B cell (primary cell): ENCODE results near the gene RC3H2. TPM values are rescaled to one million over a fixed set of nuclear protein-coding genes. Genes with fewer than 3 reads are reported as not detected.

Experiments used
- ATAC-seq: fragments of 200-7000 bp; cut with Tn5 transposase; one replicate; pipeline ENCODE4 v1.10.0; 2021; ENCODE audit warnings: low read depth, mild to moderate bottlenecking, moderate number of reproducible peaks, moderate library complexity
- CTCF ChIA-PET: fragments of 350-600 bp; sonication (Branson Sonifier 250); formaldehyde crosslinking; loops from one replicate; lab custom pipeline; 2021; ENCODE audit warnings: antibody characterized with exemption, inconsistent platforms; lab: Charles Lee
- POLR2A ChIA-PET: fragments of 350-600 bp; sonication (Branson Sonifier 250); formaldehyde crosslinking; loops from one replicate; lab custom pipeline; 2021; ENCODE audit warnings: antibody characterized with exemption; lab: Charles Lee
- DNase-seq: peaks from one replicate; pipeline ENCODE4 v3.0.0; 2013
- H2AFZ ChIP-seq: 2 replicates; pipeline ENCODE4 v1.6.1; 2012; ENCODE audit warnings: mild to moderate bottlenecking, low read depth, low read length; ENCODE audit not compliant: insufficient read depth, poor library complexity, severe bottlenecking
- H3K27ac ChIP-seq, 2 donors: 1 replicate in 1 of 2; 2 replicates in 1 of 2; pipeline ENCODE4 v1.5.1; 2012 to 2013; ENCODE audit warnings: low read length in 2 of 2, mild to moderate bottlenecking in 2 of 2, moderate library complexity in 1 of 2
- H3K27me3 ChIP-seq, 4 experiments: fragments of 200-600 bp in 1 of 4; sonication (generic) in 1 of 4; replicated peaks in 1 of 4; 1 replicate in 2 of 4; 2 replicates in 2 of 4; pipeline versions ENCODE4 v1.6.1 to v1.7.0; 2013 to 2016; ENCODE audit warnings: low read length in 3 of 4, mild to moderate bottlenecking in 2 of 4, mixed read lengths in 1 of 4, moderate library complexity in 1 of 4; ENCODE audit not compliant: insufficient read depth in 4 of 4, control insufficient read depth in 3 of 4; ENCODE audit errors: control extremely low read depth in 1 of 4
- H3K36me3 ChIP-seq, 2 experiments: replicated peaks in 1 of 2; 1 replicate in 1 of 2; 2 replicates in 1 of 2; pipeline versions ENCODE4 v1.6.1 to v1.7.1; 2013; ENCODE audit warnings: low read length in 1 of 2; ENCODE audit not compliant: insufficient read depth in 2 of 2, control insufficient read depth in 1 of 2; ENCODE audit errors: control extremely low read depth in 1 of 2, extremely low read depth in 1 of 2
- H3K4me1 ChIP-seq, 2 donors: fragments of 200-600 bp in 1 of 2; sonication (generic) in 1 of 2; 1 replicate in 1 of 2; 2 replicates in 1 of 2; pipeline versions ENCODE4 v1.5.1 to v1.6.1; 2013 to 2017; ENCODE audit warnings: low read length in 2 of 2; ENCODE audit not compliant: control insufficient read depth in 2 of 2, insufficient read depth in 2 of 2
- H3K4me2 ChIP-seq: replicated peaks from 2 replicates; pipeline ENCODE3; 2012; ENCODE audit warnings: mild to moderate bottlenecking, low read depth, low read length; ENCODE audit not compliant: poor library complexity, severe bottlenecking
- H3K4me3 ChIP-seq, 5 experiments: fragments of 200-600 bp in 1 of 5; sonication (generic) in 1 of 5; 1 replicate in 3 of 5; 2 replicates in 2 of 5; pipeline versions ENCODE4 v1.5.1 to v1.7.0; 2011 to 2016; ENCODE audit warnings: low read length in 4 of 5, mild to moderate bottlenecking in 4 of 5, low read depth in 2 of 5, control low read depth in 1 of 5, moderate library complexity in 1 of 5; ENCODE audit not compliant: insufficient read depth in 1 of 5; ENCODE audit errors: control extremely low read depth in 1 of 5, extremely low read depth in 1 of 5
- H3K79me2 ChIP-seq: fragments of 200-600 bp; sonication (generic); one replicate; pipeline ENCODE4 v1.6.0; 2016; ENCODE audit warnings: low read length; ENCODE audit not compliant: control insufficient read depth, insufficient read depth
- H3K9ac ChIP-seq: fragments of 200-600 bp; sonication (generic); 2 replicates; pipeline ENCODE4 v1.6.1; 2017; ENCODE audit warnings: mild to moderate bottlenecking, low read length, moderate library complexity
- H3K9me3 ChIP-seq, 3 donors: one replicate each; pipeline versions ENCODE4 v1.6.1 to v1.7.1; 2013; ENCODE audit warnings: low read length in 2 of 3; ENCODE audit not compliant: control insufficient read depth in 2 of 3, insufficient read depth in 1 of 3; ENCODE audit errors: control extremely low read depth in 1 of 3
- H4K20me1 ChIP-seq: 2 replicates; pipeline ENCODE4 v1.6.0; 2012; ENCODE audit warnings: mild to moderate bottlenecking, low read length; ENCODE audit not compliant: insufficient read depth, control insufficient read depth, poor library complexity, severe bottlenecking
- H3K27ac Mint-ChIP-seq: one replicate; pipeline ENCODE4 v1.8.0; 2021; ENCODE audit warnings: mixed read lengths
- H3K27me3 Mint-ChIP-seq: one replicate; pipeline ENCODE4 v1.8.0; 2021; ENCODE audit warnings: mixed read lengths
- H3K4me1 Mint-ChIP-seq: one replicate; pipeline ENCODE4 v1.8.0; 2021; ENCODE audit warnings: mixed read lengths
- H3K4me3 Mint-ChIP-seq: one replicate; pipeline ENCODE4 v1.8.0; 2021; ENCODE audit warnings: mixed read lengths
- H3K9me3 Mint-ChIP-seq: one replicate; pipeline ENCODE4 v1.8.0; 2022; ENCODE audit warnings: mixed read lengths; ENCODE audit not compliant: insufficient read depth
- CTCF ChIP-seq: fragments of 200-600 bp; IDR thresholded peaks from one replicate; pipeline ENCODE4 v1.8.0; 2022; ENCODE audit warnings: antibody characterized with exemption, mild to moderate bottlenecking
- EZH2 ChIP-seq: IDR thresholded peaks from 2 replicates; pipeline ENCODE4 v1.6.1; 2012; ENCODE audit warnings: borderline replicate concordance, low read depth, mild to moderate bottlenecking, moderate library complexity, low read length; ENCODE audit not compliant: insufficient read depth, poor library complexity, severe bottlenecking
- WGBS: methylation state at CpG from one replicate; pipeline ENCODE4 v1.1.5; 2013; ENCODE audit warnings: missing lambda C conversion rate; ENCODE audit not compliant: insufficient coverage; 5-methylcytosine and 5-hydroxymethylcytosine counted together
- intact Hi-C: fragments of 100-400 bp; cut with micrococcal nuclease; formaldehyde crosslinking; loops from one replicate; pipeline ENCODE4 v1.10.0; 2022
- polyA plus RNA-seq: library from polyadenylated mRNA; depleted of rRNA; stranded (reverse); fragments of >200 nt; gene quantifications from 2 replicates; pipeline ENCODE4 v1.2.3, GENCODE V29; 2012
- total RNA-seq, 2 donors: library from RNA; stranded (reverse); fragments of 120-200 nt in 1 of 2; gene quantifications; 1 replicate in 1 of 2; 2 replicates in 1 of 2; pipeline versions ENCODE4 v1.2.3 to v1.2.4, GENCODE V29; 2013 to 2022

The RC3H2 gene
- total and polyA plus RNA-seq, 2 donors (not counting 1 experiment from before 2014, with no cell fraction given), result 17.2 to 74.4 TPM

GRCh38 chr9:122912964-122913673 lies 8.0 kb upstream of the RC3H2 start, which contains the start of gene ZBTB6:
ZBTB6 (minus strand) TSS chr9:122913323; CDS start chr9:122912072, 1,251 bp downstream.
- Mint-ChIP-seq H3K27ac (peak within 1 kb of the TSS; percentile 97), H3K27me3 (no peaks in the 10 kb centered on the region), H3K4me1 (peaks cover 25% of the 10 kb centered on the region), H3K9me3 (no peaks in the 10 kb centered on the region), H3K4me3 (peak within 1 kb of the TSS; percentile 89)
- H3K27me3 ChIP-seq, result no peaks in the 10 kb centered on the region
- peak within 1 kb of the TSS; percentile 68 to 92 (median 83) for H3K4me3 ChIP-seq
- WGBS, result under 1% methylated on average over 35 of the region's 35 CpGs
- ATAC-seq (peak; percentile 93), DNase-seq (peak; percentile 92)
- CTCF ChIA-PET, result interaction anchor here (0.9 to 2.3 kb wide), 9 partner anchors 8 to 437 kb away, joined by 3 to 14 read pairs (median 4); partner anchors contain the start of genes RABGAP1, RC3H2 and ZBTB26
- H4K20me1 ChIP-seq, result no peaks in the 10 kb centered on the region
- H3K36me3 ChIP-seq, result peaks cover 8 to 23% of the 10 kb centered on the region in 2 experiments
- H2AFZ ChIP-seq, result peak within 1 kb of the TSS; percentile 83
- POLR2A ChIA-PET, result interaction anchor here (0.7 to 2.7 kb wide), 9 partner anchors 8 to 1973 kb away, joined by 3 to 28 read pairs (median 6); partner anchors contain the start of genes PDCL, RABGAP1, RC3H2 and ZBTB26
- intact Hi-C loops, result loop anchor here (1.0 kb wide), 3 partner anchors 8 to 27 kb away; partner anchors contain the start of genes RC3H2 and ZBTB26
- peaks cover 13 to 16% of the 10 kb centered on the region in 2 donors for H3K4me1 ChIP-seq
- peak within 1 kb of the TSS; percentile 81 for H3K27ac ChIP-seq
- H3K9me3 ChIP-seq, result no peaks in the 10 kb centered on the region
- TF ChIP-seq EZH2 (no peak), CTCF (no peak)
- H3K9ac ChIP-seq, result peak within 1 kb of the TSS; percentile 76
- peak within 1 kb of the TSS; percentile 77 for H3K4me2 ChIP-seq
- peaks cover 18% of the 10 kb centered on the region for H3K79me2 ChIP-seq
